Tibial nerve (tissue), 3 donors: ENCODE data around the gene CFAP46.

Experiments used
- CTCF ChIP-seq, 5 experiments: fragments of 200-600 bp in 3 of 5; fragments of 450-650 bp in 2 of 5; sonication (generic) in 3 of 5; IDR thresholded peaks; one replicate each; pipeline ENCODE4 v1.5.1; 2016 to 2019; ENCODE audit warnings: antibody characterized with exemption in 5 of 5, mild to moderate bottlenecking in 3 of 5, moderate library complexity in 2 of 5
- POLR2A ChIP-seq, 2 donors: fragments of 450-650 bp; IDR thresholded peaks; one replicate each; pipeline ENCODE4 v1.6.1; 2017; ENCODE audit warnings: antibody characterized with exemption in 2 of 2, mild to moderate bottlenecking in 2 of 2, moderate library complexity in 2 of 2

GRCh38 chr10:132806561-132807003 lies 135.8 kb downstream of the CFAP46 start:
- TF ChIP-seq CTCF (IDR thresholded peaks at IDR 0.05) = no peak
- no peak for TF ChIP-seq POLR2A (IDR thresholded peaks at IDR 0.05)
